B cell (primary cell): ENCODE measurements around the gene ARRDC3. TPM values are rescaled to one million over a fixed set of nuclear protein-coding genes. Genes with fewer than 3 reads are reported as not detected.

Source experiments
- ATAC-seq: fragments of 200-7000 bp; cut with Tn5 transposase; one replicate; pipeline ENCODE4 v1.10.0; 2021; ENCODE audit warnings: low read depth, mild to moderate bottlenecking, moderate number of reproducible peaks, moderate library complexity
- CTCF ChIA-PET: fragments of 350-600 bp; sonication (Branson Sonifier 250); formaldehyde crosslinking; loops from one replicate; lab custom pipeline; 2021; ENCODE audit warnings: antibody characterized with exemption, inconsistent platforms; lab: Charles Lee
- POLR2A ChIA-PET: fragments of 350-600 bp; sonication (Branson Sonifier 250); formaldehyde crosslinking; loops from one replicate; lab custom pipeline; 2021; ENCODE audit warnings: antibody characterized with exemption; lab: Charles Lee
- DNase-seq: peaks from one replicate; pipeline ENCODE4 v3.0.0; 2013
- H2AFZ ChIP-seq: 2 replicates; pipeline ENCODE4 v1.6.1; 2012; ENCODE audit warnings: mild to moderate bottlenecking, low read depth, low read length; ENCODE audit not compliant: insufficient read depth, poor library complexity, severe bottlenecking
- H3K27ac ChIP-seq, 2 donors: 1 replicate in 1 of 2; 2 replicates in 1 of 2; pipeline ENCODE4 v1.5.1; 2012 to 2013; ENCODE audit warnings: low read length in 2 of 2, mild to moderate bottlenecking in 2 of 2, moderate library complexity in 1 of 2
- H3K27me3 ChIP-seq, 4 experiments: fragments of 200-600 bp in 1 of 4; sonication (generic) in 1 of 4; replicated peaks in 1 of 4; 1 replicate in 2 of 4; 2 replicates in 2 of 4; pipeline versions ENCODE4 v1.6.1 to v1.7.0; 2013 to 2016; ENCODE audit warnings: low read length in 3 of 4, mild to moderate bottlenecking in 2 of 4, mixed read lengths in 1 of 4, moderate library complexity in 1 of 4; ENCODE audit not compliant: insufficient read depth in 4 of 4, control insufficient read depth in 3 of 4; ENCODE audit errors: control extremely low read depth in 1 of 4
- H3K36me3 ChIP-seq, 2 experiments: replicated peaks in 1 of 2; 1 replicate in 1 of 2; 2 replicates in 1 of 2; pipeline versions ENCODE4 v1.6.1 to v1.7.1; 2013; ENCODE audit warnings: low read length in 1 of 2; ENCODE audit not compliant: insufficient read depth in 2 of 2, control insufficient read depth in 1 of 2; ENCODE audit errors: control extremely low read depth in 1 of 2, extremely low read depth in 1 of 2
- H3K4me1 ChIP-seq, 2 donors: fragments of 200-600 bp in 1 of 2; sonication (generic) in 1 of 2; 1 replicate in 1 of 2; 2 replicates in 1 of 2; pipeline versions ENCODE4 v1.5.1 to v1.6.1; 2013 to 2017; ENCODE audit warnings: low read length in 2 of 2; ENCODE audit not compliant: control insufficient read depth in 2 of 2, insufficient read depth in 2 of 2
- H3K4me2 ChIP-seq: replicated peaks from 2 replicates; pipeline ENCODE3; 2012; ENCODE audit warnings: mild to moderate bottlenecking, low read depth, low read length; ENCODE audit not compliant: poor library complexity, severe bottlenecking
- H3K4me3 ChIP-seq, 5 experiments: fragments of 200-600 bp in 1 of 5; sonication (generic) in 1 of 5; 1 replicate in 3 of 5; 2 replicates in 2 of 5; pipeline versions ENCODE4 v1.5.1 to v1.7.0; 2011 to 2016; ENCODE audit warnings: low read length in 4 of 5, mild to moderate bottlenecking in 4 of 5, low read depth in 2 of 5, control low read depth in 1 of 5, moderate library complexity in 1 of 5; ENCODE audit not compliant: insufficient read depth in 1 of 5; ENCODE audit errors: control extremely low read depth in 1 of 5, extremely low read depth in 1 of 5
- H3K79me2 ChIP-seq: fragments of 200-600 bp; sonication (generic); one replicate; pipeline ENCODE4 v1.6.0; 2016; ENCODE audit warnings: low read length; ENCODE audit not compliant: control insufficient read depth, insufficient read depth
- H3K9ac ChIP-seq: fragments of 200-600 bp; sonication (generic); 2 replicates; pipeline ENCODE4 v1.6.1; 2017; ENCODE audit warnings: mild to moderate bottlenecking, low read length, moderate library complexity
- H3K9me3 ChIP-seq, 3 donors: one replicate each; pipeline versions ENCODE4 v1.6.1 to v1.7.1; 2013; ENCODE audit warnings: low read length in 2 of 3; ENCODE audit not compliant: control insufficient read depth in 2 of 3, insufficient read depth in 1 of 3; ENCODE audit errors: control extremely low read depth in 1 of 3
- H4K20me1 ChIP-seq: 2 replicates; pipeline ENCODE4 v1.6.0; 2012; ENCODE audit warnings: mild to moderate bottlenecking, low read length; ENCODE audit not compliant: insufficient read depth, control insufficient read depth, poor library complexity, severe bottlenecking
- H3K27ac Mint-ChIP-seq: one replicate; pipeline ENCODE4 v1.8.0; 2021; ENCODE audit warnings: mixed read lengths
- H3K27me3 Mint-ChIP-seq: one replicate; pipeline ENCODE4 v1.8.0; 2021; ENCODE audit warnings: mixed read lengths
- H3K4me1 Mint-ChIP-seq: one replicate; pipeline ENCODE4 v1.8.0; 2021; ENCODE audit warnings: mixed read lengths
- H3K4me3 Mint-ChIP-seq: one replicate; pipeline ENCODE4 v1.8.0; 2021; ENCODE audit warnings: mixed read lengths
- H3K9me3 Mint-ChIP-seq: one replicate; pipeline ENCODE4 v1.8.0; 2022; ENCODE audit warnings: mixed read lengths; ENCODE audit not compliant: insufficient read depth
- EZH2 ChIP-seq: IDR thresholded peaks from 2 replicates; pipeline ENCODE4 v1.6.1; 2012; ENCODE audit warnings: borderline replicate concordance, low read depth, mild to moderate bottlenecking, moderate library complexity, low read length; ENCODE audit not compliant: insufficient read depth, poor library complexity, severe bottlenecking
- WGBS: methylation state at CpG from one replicate; pipeline ENCODE4 v1.1.5; 2013; ENCODE audit warnings: missing lambda C conversion rate; ENCODE audit not compliant: insufficient coverage; 5-methylcytosine and 5-hydroxymethylcytosine counted together
- intact Hi-C: fragments of 100-400 bp; cut with micrococcal nuclease; formaldehyde crosslinking; loops from one replicate; pipeline ENCODE4 v1.10.0; 2022
- polyA plus RNA-seq: library from polyadenylated mRNA; depleted of rRNA; stranded (reverse); fragments of >200 nt; gene quantifications from 2 replicates; pipeline ENCODE4 v1.2.3, GENCODE V29; 2012
- total RNA-seq, 2 donors: library from RNA; stranded (reverse); fragments of 120-200 nt in 1 of 2; gene quantifications; 1 replicate in 1 of 2; 2 replicates in 1 of 2; pipeline versions ENCODE4 v1.2.3 to v1.2.4, GENCODE V29; 2013 to 2022
- TF ChIP-seq, protein P1 (sequence below): fragments of 200-600 bp; IDR thresholded peaks from one replicate; pipeline ENCODE4 v1.8.0; 2022; ENCODE audit warnings: antibody characterized with exemption, mild to moderate bottlenecking

The ARRDC3 gene
- total and polyA plus RNA-seq, 2 donors (not counting 1 experiment from before 2014, with no cell fraction given), result 52.9 to 84.9 TPM

DNA sequence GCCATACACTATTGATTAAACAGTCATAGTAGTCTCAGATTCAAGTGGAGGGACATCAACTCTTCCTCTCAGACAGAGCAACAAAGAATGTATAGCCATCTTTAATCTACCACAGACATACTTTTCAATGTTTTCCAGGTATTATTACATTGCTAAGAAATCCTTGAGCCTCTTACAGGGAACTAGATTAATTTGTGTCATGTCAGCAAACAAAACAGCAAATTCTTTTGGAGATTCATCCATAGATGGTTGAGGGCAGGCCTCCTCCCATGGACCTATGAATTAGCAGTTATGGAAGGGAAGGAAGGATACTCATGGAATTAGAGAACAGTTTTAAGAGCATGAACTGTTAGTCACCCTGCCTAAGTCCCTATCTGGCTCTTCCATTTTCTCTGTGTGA lies 47.8 kb upstream of the ARRDC3 start:
- ChIA-PET CTCF (interaction anchor here (1.1 to 1.7 kb wide), 3 partner anchors 10 to 13 kb away, joined by 4 read pairs; no protein-coding TSS in a partner anchor), POLR2A (no interaction called here)
- no peak overlapping the region for H3K4me2 ChIP-seq
- no peaks in the 10 kb centered on the region for H4K20me1 ChIP-seq
- peaks cover 6% of the 10 kb centered on the region for H3K9me3 Mint-ChIP-seq
- H3K27ac ChIP-seq, result no peak overlapping the region
- H3K27ac Mint-ChIP-seq, result no peak overlapping the region
- H2AFZ ChIP-seq, result no peak overlapping the region
- H3K9ac ChIP-seq, result no peak overlapping the region
- no peaks in the 10 kb centered on the region for H3K79me2 ChIP-seq
- H3K4me1 ChIP-seq, result peaks cover 4 to 13% of the 10 kb centered on the region in 2 donors
- ATAC-seq (no peak), DNase-seq (no peak)
- TF ChIP-seq, protein P1, sequence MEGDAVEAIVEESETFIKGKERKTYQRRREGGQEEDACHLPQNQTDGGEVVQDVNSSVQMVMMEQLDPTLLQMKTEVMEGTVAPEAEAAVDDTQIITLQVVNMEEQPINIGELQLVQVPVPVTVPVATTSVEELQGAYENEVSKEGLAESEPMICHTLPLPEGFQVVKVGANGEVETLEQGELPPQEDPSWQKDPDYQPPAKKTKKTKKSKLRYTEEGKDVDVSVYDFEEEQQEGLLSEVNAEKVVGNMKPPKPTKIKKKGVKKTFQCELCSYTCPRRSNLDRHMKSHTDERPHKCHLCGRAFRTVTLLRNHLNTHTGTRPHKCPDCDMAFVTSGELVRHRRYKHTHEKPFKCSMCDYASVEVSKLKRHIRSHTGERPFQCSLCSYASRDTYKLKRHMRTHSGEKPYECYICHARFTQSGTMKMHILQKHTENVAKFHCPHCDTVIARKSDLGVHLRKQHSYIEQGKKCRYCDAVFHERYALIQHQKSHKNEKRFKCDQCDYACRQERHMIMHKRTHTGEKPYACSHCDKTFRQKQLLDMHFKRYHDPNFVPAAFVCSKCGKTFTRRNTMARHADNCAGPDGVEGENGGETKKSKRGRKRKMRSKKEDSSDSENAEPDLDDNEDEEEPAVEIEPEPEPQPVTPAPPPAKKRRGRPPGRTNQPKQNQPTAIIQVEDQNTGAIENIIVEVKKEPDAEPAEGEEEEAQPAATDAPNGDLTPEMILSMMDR, result no peak
- TF ChIP-seq EZH2, result no peak
- H3K27me3 ChIP-seq, result no peaks in the 10 kb centered on the region
- intact Hi-C loops, result no loop called here
- H3K4me3 ChIP-seq, result no peak overlapping the region
- H3K27me3 Mint-ChIP-seq, result no peaks in the 10 kb centered on the region
- H3K4me3 Mint-ChIP-seq, result no peak overlapping the region
- H3K9me3 ChIP-seq, result peaks cover 0 to 9% (median 6%) of the 10 kb centered on the region in 3 donors
- H3K4me1 Mint-ChIP-seq, result peaks cover 13% of the 10 kb centered on the region
- H3K36me3 ChIP-seq, result no peaks in the 10 kb centered on the region

DNA sequence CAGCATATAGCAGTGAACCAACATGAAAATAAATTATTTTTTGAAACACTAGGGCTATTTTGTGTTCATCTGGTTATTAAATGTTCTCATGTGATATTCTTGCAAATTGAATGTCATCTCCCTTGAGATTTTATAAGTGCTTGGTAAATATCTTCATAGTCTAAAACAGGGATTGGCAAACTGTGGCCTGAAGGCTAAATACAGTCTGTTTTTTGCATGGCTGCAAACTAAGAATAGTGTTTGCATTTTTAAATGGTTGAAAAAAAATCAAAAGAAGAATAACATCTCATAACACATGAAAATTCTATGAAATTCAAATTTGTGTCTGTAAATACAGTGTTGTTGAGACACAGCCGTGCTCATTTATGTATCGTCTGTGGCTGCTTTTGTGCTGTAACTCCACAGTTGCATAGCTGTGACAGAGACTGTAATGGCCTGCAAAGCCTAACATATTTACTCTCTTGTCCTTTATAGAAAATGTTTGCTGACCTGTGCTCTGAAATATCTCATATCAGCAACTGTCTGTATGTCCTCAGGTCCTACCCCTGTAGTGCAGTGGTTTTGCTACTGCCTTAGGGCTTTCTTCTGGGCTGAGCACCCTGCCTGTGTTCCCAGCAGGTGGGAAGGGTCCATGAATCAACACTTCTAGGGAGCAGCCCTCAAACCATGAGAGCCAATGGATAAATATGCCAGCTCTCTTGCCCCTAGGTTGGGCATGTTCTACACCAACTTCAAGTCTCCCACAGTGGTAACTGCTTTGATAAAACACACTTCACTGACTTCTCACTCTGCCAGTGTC lies 41.7 kb upstream of the ARRDC3 start:
- H2AFZ ChIP-seq, result no peak overlapping the region
- no peak overlapping the region for H3K4me2 ChIP-seq
- H3K4me1 ChIP-seq, result no peaks in the 10 kb centered on the region
- H3K9ac ChIP-seq, result no peak overlapping the region
- POLR2A ChIA-PET, result no interaction called here
- H4K20me1 ChIP-seq, result no peaks in the 10 kb centered on the region
- no peaks in the 10 kb centered on the region for H3K27me3 Mint-ChIP-seq
- no peaks in the 10 kb centered on the region for H3K79me2 ChIP-seq
- DNase-seq, result no peak
- no peak overlapping the region for H3K27ac Mint-ChIP-seq
- intact Hi-C loops, result no loop called here
- CTCF ChIA-PET, result no interaction called here
- WGBS, result 100% methylated on average over 2 of the region's 2 CpGs
- no peak for ATAC-seq
- H3K9me3 ChIP-seq, result peaks cover 0 to 9% (median 6%) of the 10 kb centered on the region in 3 donors
- H3K4me3 Mint-ChIP-seq, result no peak overlapping the region
- TF ChIP-seq, protein P1, result no peak
- no peak for TF ChIP-seq EZH2
- no peaks in the 10 kb centered on the region for H3K27me3 ChIP-seq
- H3K36me3 ChIP-seq, result no peaks in the 10 kb centered on the region
- H3K27ac ChIP-seq, result no peak overlapping the region
- no peaks in the 10 kb centered on the region for H3K4me1 Mint-ChIP-seq
- peaks cover 2% of the 10 kb centered on the region for H3K9me3 Mint-ChIP-seq
- H3K4me3 ChIP-seq, result no peak overlapping the region
